SU-DHL-6 (cell line): ENCODE data around the gene CTSH.

Experiments used
- CTCF ChIP-seq: fragments of 200-600 bp; sonication (generic); IDR thresholded peaks from one replicate; pipeline ENCODE4 v1.5.1; 2017; ENCODE audit warnings: antibody characterized with exemption, mild to moderate bottlenecking, low read length, moderate library complexity; ENCODE audit not compliant: insufficient read depth, poor library complexity, severe bottlenecking
- EZH2phosphoT487 ChIP-seq: fragments of 200-600 bp; sonication (generic), shearing (Covaris generic); conservative IDR thresholded peaks from 2 replicates; pipeline ENCODE4 v1.6.1; 2018; ENCODE audit warnings: mild to moderate bottlenecking, antibody characterized with exemption, low read length, moderate library complexity, mixed read lengths

GRCh38 chr15:78981532-78982313 lies 36.9 kb upstream of the CTSH start:
- TF ChIP-seq CTCF, result no peak
- TF ChIP-seq EZH2phosphoT487, result no peak
